OCI-LY1 (cell line): ENCODE measurements around the gene KDM3A.

Experiments used
- H2AFZ ChIP-seq: fragments of 200-600 bp; sonication (generic), shearing (Covaris generic); 2 replicates; pipeline ENCODE4 v1.6.0; 2014; ENCODE audit warnings: antibody characterized with exemption, mild to moderate bottlenecking, low read length
- H3F3A ChIP-seq: fragments of 200-600 bp; sonication (generic), shearing (Covaris generic); 2 replicates; pipeline ENCODE4 v1.6.0; 2014; ENCODE audit warnings: mild to moderate bottlenecking, antibody characterized with exemption, low read length, moderate library complexity; ENCODE audit not compliant: insufficient read depth
- H3K27ac ChIP-seq: fragments of 200-600 bp; sonication (generic); 2 replicates; pipeline ENCODE4 v1.5.1; 2014; ENCODE audit warnings: low read length, mixed run types, mild to moderate bottlenecking, low read depth; ENCODE audit not compliant: poor library complexity, severe bottlenecking
- H3K27me3 ChIP-seq: fragments of 200-600 bp; sonication (generic); 2 replicates; pipeline ENCODE4 v1.6.0; 2014; ENCODE audit warnings: antibody characterized with exemption, mild to moderate bottlenecking, low read length, moderate library complexity; ENCODE audit not compliant: insufficient read depth
- H3K36me3 ChIP-seq: fragments of 200-600 bp; sonication (generic); 2 replicates; pipeline ENCODE4 v1.6.1; 2014; ENCODE audit warnings: mild to moderate bottlenecking, antibody characterized with exemption, low read length, moderate library complexity, mixed read lengths; ENCODE audit not compliant: insufficient read depth
- H3K4me1 ChIP-seq: fragments of 200-600 bp; sonication (generic); 2 replicates; pipeline ENCODE4 v1.5.1; 2014; ENCODE audit warnings: mild to moderate bottlenecking, low read length, moderate library complexity; ENCODE audit not compliant: insufficient read depth, severe bottlenecking
- H3K4me2 ChIP-seq: fragments of 200-600 bp; sonication (generic), shearing (Covaris generic); 2 replicates; pipeline ENCODE4 v1.6.1; 2014; ENCODE audit warnings: low read length
- H3K4me3 ChIP-seq: fragments of 200-600 bp; sonication (generic); 2 replicates; pipeline ENCODE4 v1.5.1; 2014; ENCODE audit warnings: low read length, low read depth, mild to moderate bottlenecking, mixed read lengths; ENCODE audit not compliant: poor library complexity, severe bottlenecking
- H3K79me2 ChIP-seq: fragments of 200-600 bp; shearing (Covaris generic); 2 replicates; pipeline ENCODE4 v1.6.1; 2016; ENCODE audit warnings: mixed run types, low read length, mixed read lengths; ENCODE audit not compliant: insufficient read depth
- H3K9ac ChIP-seq: fragments of 200-600 bp; sonication (generic), shearing (Covaris generic); 2 replicates; pipeline ENCODE4 v1.6.1; 2014; ENCODE audit warnings: mild to moderate bottlenecking, low read length, mixed read lengths
- H3K9me2 ChIP-seq: fragments of 200-600 bp; sonication (generic), shearing (Covaris generic); 2 replicates; pipeline ENCODE4 v1.6.1; 2014; ENCODE audit warnings: low read depth, mild to moderate bottlenecking, low read length, mixed read lengths
- H3K9me3 ChIP-seq: fragments of 200-600 bp; shearing (Covaris generic); 2 replicates; pipeline ENCODE4 v1.6.1; 2014; ENCODE audit warnings: low read length, mixed read lengths
- H4K20me1 ChIP-seq: fragments of 200-600 bp; sonication (generic), shearing (Covaris generic); 2 replicates; pipeline ENCODE4 v1.6.0; 2016; ENCODE audit warnings: mild to moderate bottlenecking, low read length; ENCODE audit not compliant: insufficient read depth
- CTCF ChIP-seq: fragments of 200-600 bp; sonication (generic), shearing (Covaris generic); IDR thresholded peaks from 2 replicates; pipeline ENCODE4 v1.5.1; 2017; ENCODE audit warnings: mild to moderate bottlenecking, antibody characterized with exemption, low read length, moderate library complexity, mixed read lengths
- EZH2 ChIP-seq: fragments of 200-600 bp; sonication (generic), shearing (Covaris generic); IDR thresholded peaks from 2 replicates; pipeline ENCODE4 v1.8.0; 2017; ENCODE audit warnings: borderline replicate concordance, mixed run types, mild to moderate bottlenecking, antibody characterized with exemption, low read length, moderate library complexity, mixed read lengths

KDM3A gene

GRCh38 chr2:86435531-86435930 lies 5.6 kb upstream of the KDM3A start:
- no peaks in the 10 kb centered on the region for H4K20me1 ChIP-seq
- no peak overlapping the region for H3K27ac ChIP-seq
- peaks cover 3% of the 10 kb centered on the region for H3K4me1 ChIP-seq
- no peak overlapping the region for H2AFZ ChIP-seq
- no peaks in the 10 kb centered on the region for H3K36me3 ChIP-seq
- no peak overlapping the region for H3K9ac ChIP-seq
- no peaks in the 10 kb centered on the region for H3F3A ChIP-seq
- H3K79me2 ChIP-seq: no peaks in the 10 kb centered on the region
- H3K27me3 ChIP-seq: no peaks in the 10 kb centered on the region
- no peak overlapping the region for H3K4me3 ChIP-seq
- no peak for TF ChIP-seq CTCF
- H3K9me2 ChIP-seq: no peaks in the 10 kb centered on the region
- no peak overlapping the region for H3K4me2 ChIP-seq
- H3K9me3 ChIP-seq: peaks cover 16% of the 10 kb centered on the region

GRCh38 chr2:86436328-86436727 lies 4.8 kb upstream of the KDM3A start:
- Histone ChIP-seq H3K9me2 (no peaks in the 10 kb centered on the region), H2AFZ (no peak overlapping the region), H3K9ac (no peak overlapping the region), H3K4me3 (no peak overlapping the region), H3K9me3 (peaks cover 16% of the 10 kb centered on the region), H3F3A (no peaks in the 10 kb centered on the region), H3K36me3 (no peaks in the 10 kb centered on the region), H3K79me2 (no peaks in the 10 kb centered on the region), H3K27me3 (no peaks in the 10 kb centered on the region), H3K4me2 (no peak overlapping the region), H4K20me1 (no peaks in the 10 kb centered on the region), H3K4me1 (peaks cover 3% of the 10 kb centered on the region), H3K27ac (no peak overlapping the region)
- no peak for TF ChIP-seq CTCF
- TF ChIP-seq EZH2: no peak

- H3K4me3 ChIP-seq: peak overlapping the region; percentile 84
- H4K20me1 ChIP-seq: no peaks in the 10 kb centered on the region
- no peak overlapping the region for H3K9ac ChIP-seq
- peak overlapping the region; percentile 96 for H3K27ac ChIP-seq
- H3K36me3 ChIP-seq: peaks cover 23% of the 10 kb centered on the region
- no peaks in the 10 kb centered on the region for H3F3A ChIP-seq
- peaks cover 16% of the 10 kb centered on the region for H3K9me3 ChIP-seq
- peaks cover 24% of the 10 kb centered on the region for H3K79me2 ChIP-seq
- peaks cover 21% of the 10 kb centered on the region for H3K4me1 ChIP-seq
- H3K4me2 ChIP-seq: peak overlapping the region; percentile 83
- no peaks in the 10 kb centered on the region for H3K9me2 ChIP-seq
- peak overlapping the region; percentile 100 for H2AFZ ChIP-seq
- no peaks in the 10 kb centered on the region for H3K27me3 ChIP-seq
- TF ChIP-seq EZH2 (no peak), CTCF (no peak)
Measured at GRCh38 chr2:86439879-86440630, 1.1 kb upstream of the KDM3A start.
